Muscle of arm (tissue), 12 donors: ENCODE measurements around the gene HLCS. TPM values are rescaled to one million over a fixed set of nuclear protein-coding genes. Genes with fewer than 3 reads are reported as not detected.

Source experiments
- DNase-seq: peaks from one replicate; pipeline ENCODE4 v3.0.0-alpha.2; 2013
- polyA plus RNA-seq, 12 donors: library from polyadenylated mRNA; unstranded; fragments of 120-200 nt; gene quantifications; one replicate each; pipeline ENCODE4 v1.2.1, GENCODE V29; 2013; ENCODE audit not compliant: insufficient read length in 12 of 12

HLCS gene
- polyA plus RNA-seq, 12 donors: 6.7 to 15.3 (median 13.1) TPM; not detected in 1

GRCh38 chr21:36780861-36781260 lies 185.6 kb downstream of the HLCS start:
- no peak for DNase-seq

- no peak for DNase-seq
Measured at GRCh38 chr21:36776981-36777617, 189.4 kb downstream of the HLCS start.

GRCh38 chr21:36773995-36774394 lies 192.5 kb downstream of the HLCS start:
- DNase-seq: no peak

GRCh38 chr21:36773117-36773516 lies 193.4 kb downstream of the HLCS start:
- peak; percentile 28 for DNase-seq

GRCh38 chr21:36769051-36769839 lies 197.2 kb downstream of the HLCS start:
- DNase-seq: peak; percentile 38

GRCh38 chr21:36768496-36768895 lies 198.0 kb downstream of the HLCS start:
- DNase-seq: no peak

GRCh38 chr21:36767096-36767495 lies 199.4 kb downstream of the HLCS start:
- no peak for DNase-seq

- DNase-seq: no peak
Measured at GRCh38 chr21:36766511-36766910, 200.0 kb downstream of the HLCS start.

- DNase-seq: no peak
Measured at GRCh38 chr21:36765229-36765628, 201.2 kb downstream of the HLCS start.

GRCh38 chr21:36763305-36763704 lies 203.2 kb downstream of the HLCS start:
- no peak for DNase-seq

- no peak for DNase-seq
Measured at GRCh38 chr21:36762642-36763041, 203.8 kb downstream of the HLCS start.

- DNase-seq: no peak
Measured at GRCh38 chr21:36761685-36762084, 204.8 kb downstream of the HLCS start.

GRCh38 chr21:36759348-36760083 lies 207.0 kb downstream of the HLCS start:
- DNase-seq: no peak

- no peak for DNase-seq
Measured at GRCh38 chr21:36757196-36757595, 209.3 kb downstream of the HLCS start.

- DNase-seq: no peak
Measured at GRCh38 chr21:36756527-36756926, 209.9 kb downstream of the HLCS start.

GRCh38 chr21:36754241-36754898 lies 212.1 kb downstream of the HLCS start:
- DNase-seq: no peak

- no peak for DNase-seq
Measured at GRCh38 chr21:36753556-36753955, 212.9 kb downstream of the HLCS start.

GRCh38 chr21:36751383-36751782 lies 215.1 kb downstream of the HLCS start:
- no peak for DNase-seq

- no peak for DNase-seq
Measured at GRCh38 chr21:36750576-36750959, 215.9 kb downstream of the HLCS start.

- DNase-seq: peak; percentile 74
Measured at GRCh38 chr21:36749935-36750575, 216.4 kb downstream of the HLCS start.

GRCh38 chr21:36747815-36748383 lies 218.6 kb downstream of the HLCS start:
- DNase-seq: no peak
